IMR-90 (cell line): ENCODE data around the gene PPIL6. TPM values are rescaled to one million over a fixed set of nuclear protein-coding genes. Genes with fewer than 3 reads are reported as not detected.

Experiments used
- ATAC-seq: fragments of 200-7000 bp; cut with Tn5 transposase; 2 replicates; pipeline ENCODE4 v1.9.1; 2020; ENCODE audit warnings: low read depth, mild to moderate bottlenecking, moderate library complexity
- BruUV-seq: library from RNA; stranded (reverse); fragments of 400-500 nt; replicated peaks from 2 replicates; lab custom pipeline; 2021; lab: Mats Ljungman, UMichigan
- CTCF ChIA-PET: fragments of 300-600 bp; formaldehyde crosslinking; extraction: SDS; loops from one replicate; lab custom pipeline; 2021; ENCODE audit warnings: antibody characterized with exemption; lab: Yijun Ruan, JAX
- POLR2A ChIA-PET: fragments of 300-600 bp; sonication (Branson Sonifier 250); formaldehyde crosslinking; loops from one replicate; lab custom pipeline; 2022; ENCODE audit warnings: antibody characterized with exemption; ENCODE audit not compliant: unreplicated experiment; lab: Charles Lee
- DNase-seq: peaks from one replicate; pipeline ENCODE4 v3.0.0; 2013
- H2AFZ ChIP-seq: replicated peaks from 2 replicates; pipeline ENCODE3; 2013; ENCODE audit warnings: low read length, mild to moderate bottlenecking; ENCODE audit not compliant: poor library complexity
- H2AK5ac ChIP-seq: 2 replicates; pipeline ENCODE4 v1.6.1; 2013; ENCODE audit warnings: low read depth, low read length, inconsistent platforms
- H2AK9ac ChIP-seq: replicated peaks from 2 replicates; pipeline ENCODE3; 2013; ENCODE audit warnings: mild to moderate bottlenecking, low read depth, low read length, moderate library complexity; ENCODE audit not compliant: poor library complexity
- H2BK120ac ChIP-seq: 2 replicates; pipeline ENCODE4 v1.6.1; 2013; ENCODE audit warnings: low read depth, low read length, inconsistent platforms
- H2BK15ac ChIP-seq: 3 replicates; pipeline ENCODE4 v1.6.1; 2013; ENCODE audit warnings: low read depth, low read length, inconsistent platforms
- H2BK20ac ChIP-seq: 2 replicates; pipeline ENCODE4 v1.6.1; 2013; ENCODE audit warnings: low read depth, mild to moderate bottlenecking, inconsistent platforms, low read length, moderate library complexity
- H2BK5ac ChIP-seq: 2 replicates; pipeline ENCODE4 v1.6.1; 2013; ENCODE audit warnings: mild to moderate bottlenecking, low read depth, low read length, inconsistent platforms; ENCODE audit not compliant: poor library complexity, severe bottlenecking
- H3K14ac ChIP-seq: replicated peaks from 2 replicates; pipeline ENCODE4 v1.6.1; 2013; ENCODE audit warnings: low read depth, low read length, inconsistent platforms
- H3K18ac ChIP-seq: 2 replicates; pipeline ENCODE4 v1.6.1; 2013; ENCODE audit warnings: low read depth, low read length, control low read depth
- H3K23ac ChIP-seq: 2 replicates; pipeline ENCODE4 v1.6.1; 2013; ENCODE audit warnings: low read depth, low read length, inconsistent platforms
- H3K27ac ChIP-seq: 2 replicates; pipeline ENCODE4 v1.5.1; 2013; ENCODE audit warnings: mild to moderate bottlenecking, control low read depth, low read length; ENCODE audit not compliant: insufficient read depth
- H3K27me3 ChIP-seq: 2 replicates; pipeline ENCODE4 v1.6.1; 2013; ENCODE audit warnings: low read length; ENCODE audit not compliant: control insufficient read depth, insufficient read depth
- H3K36me3 ChIP-seq: 2 replicates; pipeline ENCODE4 v1.6.1; 2013; ENCODE audit warnings: low read length, mixed read lengths; ENCODE audit not compliant: control insufficient read depth, insufficient read depth
- H3K4ac ChIP-seq: 2 replicates; pipeline ENCODE4 v1.6.1; 2013; ENCODE audit warnings: low read depth, low read length, inconsistent platforms
- H3K4me1 ChIP-seq: 2 replicates; pipeline ENCODE4 v1.6.1; 2013; ENCODE audit warnings: low read length, mixed read lengths; ENCODE audit not compliant: control insufficient read depth, insufficient read depth
- H3K4me2 ChIP-seq: 2 replicates; pipeline ENCODE4 v1.6.1; 2013; ENCODE audit warnings: low read depth, mild to moderate bottlenecking, control low read depth, low read length, moderate library complexity
- H3K4me3 ChIP-seq: 2 replicates; pipeline ENCODE4 v1.5.1; 2013; ENCODE audit warnings: low read depth, mild to moderate bottlenecking, control low read depth, low read length, moderate library complexity; ENCODE audit not compliant: insufficient read depth
- H3K56ac ChIP-seq: 2 replicates; pipeline ENCODE4 v1.6.1; 2013; ENCODE audit warnings: low read length, inconsistent platforms; ENCODE audit not compliant: insufficient read depth; ENCODE audit errors: extremely low read depth
- H3K79me1 ChIP-seq, 2 experiments: 2 replicates each; pipeline ENCODE4 v1.6.1; 2013; ENCODE audit warnings: low read length in 2 of 2, inconsistent platforms in 1 of 2, low read depth in 1 of 2
- H3K9ac ChIP-seq: 2 replicates; pipeline ENCODE4 v1.6.1; 2013; ENCODE audit warnings: low read depth, low read length, control low read depth
- H3K9me1 ChIP-seq: 2 replicates; pipeline ENCODE4 v1.6.1; 2013; ENCODE audit warnings: low read length, inconsistent platforms; ENCODE audit not compliant: insufficient read depth
- H3K9me3 ChIP-seq: 2 replicates; pipeline ENCODE4 v1.6.1; 2013; ENCODE audit warnings: low read length; ENCODE audit not compliant: control insufficient read depth, insufficient read depth
- H4K20me1 ChIP-seq: 2 replicates; pipeline ENCODE4 v1.6.1; 2013; ENCODE audit warnings: low read length, inconsistent platforms; ENCODE audit not compliant: insufficient read depth
- H4K5ac ChIP-seq: 2 replicates; pipeline ENCODE4 v1.6.1; 2013; ENCODE audit warnings: mild to moderate bottlenecking, low read depth, low read length, control low read depth
- H4K8ac ChIP-seq, 2 experiments: 2 replicates each; pipeline ENCODE4 v1.6.1; 2013; ENCODE audit warnings: low read depth in 2 of 2, low read length in 2 of 2, control low read depth in 1 of 2, inconsistent platforms in 1 of 2
- H4K91ac ChIP-seq: 2 replicates; pipeline ENCODE4 v1.6.1; 2013; ENCODE audit warnings: low read depth, low read length, inconsistent platforms; ENCODE audit not compliant: insufficient read depth
- BHLHE40 ChIP-seq: fragments of 150-350 bp; IDR thresholded peaks from 2 replicates; pipeline ENCODE4 v1.6.1; 2016; ENCODE audit warnings: mild to moderate bottlenecking, low read depth, low read length
- CEBPB ChIP-seq: IDR thresholded peaks from 2 replicates; pipeline ENCODE4 v1.6.1; 2012; ENCODE audit warnings: low read depth, low read length, improper control_type of control experiment
- CHD1 ChIP-seq: IDR thresholded peaks from 2 replicates; pipeline ENCODE4 v1.6.1; 2012; ENCODE audit warnings: low read depth, low read length, improper control_type of control experiment
- ELK1 ChIP-seq: fragments of 150-350 bp; IDR thresholded peaks from 2 replicates; pipeline ENCODE4 v1.6.1; 2016; ENCODE audit warnings: low read depth, mild to moderate bottlenecking, low read length, moderate library complexity, borderline replicate concordance
- FOS ChIP-seq: fragments of 150-350 bp; IDR thresholded peaks from 2 replicates; pipeline ENCODE4 v1.6.1; 2016; ENCODE audit warnings: low read depth, low read length
- MAFK ChIP-seq: IDR thresholded peaks from 2 replicates; pipeline ENCODE4 v1.6.1; 2012; ENCODE audit warnings: low read depth, low read length, improper control_type of control experiment
- MAZ ChIP-seq: IDR thresholded peaks from 2 replicates; pipeline ENCODE4 v1.6.1; 2012; ENCODE audit warnings: low read depth, mild to moderate bottlenecking, low read length, improper control_type of control experiment, moderate library complexity, borderline replicate concordance
- MXI1 ChIP-seq: IDR thresholded peaks from 2 replicates; pipeline ENCODE4 v1.6.1; 2012; ENCODE audit warnings: low read depth, mild to moderate bottlenecking, low read length, moderate library complexity, borderline replicate concordance
- NFE2L2 ChIP-seq: fragments of 150-350 bp; IDR thresholded peaks from 2 replicates; pipeline ENCODE4 v1.6.1; 2016; ENCODE audit warnings: low read depth, mild to moderate bottlenecking, low read length
- POLR2A ChIP-seq: IDR thresholded peaks from 2 replicates; pipeline ENCODE4 v1.6.1; 2012; ENCODE audit warnings: mild to moderate bottlenecking, low read depth, low read length
- RAD21 ChIP-seq: IDR thresholded peaks from 2 replicates; pipeline ENCODE4 v1.6.1; 2012; ENCODE audit warnings: low read length, improper control_type of control experiment
- SMC3 ChIP-seq: fragments of 150-350 bp; IDR thresholded peaks from 2 replicates; pipeline ENCODE4 v1.6.1; 2016; ENCODE audit warnings: low read depth, mild to moderate bottlenecking, antibody characterized with exemption, low read length, moderate library complexity
- USF2 ChIP-seq: fragments of 150-350 bp; IDR thresholded peaks from 2 replicates; pipeline ENCODE4 v1.6.1; 2017; ENCODE audit warnings: mild to moderate bottlenecking, antibody characterized with exemption, low read length, low read depth
- WGBS, 2 experiments: methylation state at CpG; one replicate each; pipeline versions ENCODE4 v1.1.5 to v1.1.7; 2013; ENCODE audit warnings: missing lambda C conversion rate in 2 of 2; ENCODE audit not compliant: insufficient read length in 1 of 2; ENCODE audit errors: extremely low coverage in 2 of 2; 5-methylcytosine and 5-hydroxymethylcytosine counted together
- dilution Hi-C: fragments of 300-500 bp; cut with HindIII; formaldehyde crosslinking; loops from one replicate; pipeline ENCODE4 v1.14.3; 2018; ENCODE audit warnings: low sequenced_read_pairs; ENCODE audit not compliant: unreplicated experiment
- in situ Hi-C: fragments of 300-500 bp; cut with MboI; formaldehyde crosslinking; loops from 3 replicates; pipeline ENCODE4 v1.14.3; 2019; ENCODE audit warnings: low sequenced_read_pairs, inconsistent platforms, mixed read lengths
- intact Hi-C: fragments of 100-400 bp; cut with micrococcal nuclease; formaldehyde crosslinking; loops from 2 replicates; pipeline ENCODE4 v1.10.0; 2022
- polyA plus RNA-seq, 3 experiments: library from polyadenylated mRNA; depleted of rRNA; stranded (reverse); fragments of >200 nt; gene quantifications; 2 replicates each; pipeline ENCODE4 v1.2.3, GENCODE V29; 2012; ENCODE audit warnings: low replicate concordance in 1 of 3
- total RNA-seq: library from RNA; depleted of rRNA; stranded (reverse); fragments of >200 nt; gene quantifications from 2 replicates; pipeline ENCODE4 v1.2.3, GENCODE V29; 2012

Gene PPIL6
- total and polyA plus RNA-seq, 2 of the 4 experiments (the other 2 are of a cell fraction), result 0.15 to 0.18 TPM

- dilution Hi-C loops (no loop called here), intact Hi-C loops (no loop called here), in situ Hi-C loops (no loop called here)
- POLR2A ChIA-PET, result no interaction called here
- no peak overlapping the region for H3K4me3 ChIP-seq
- no peak overlapping the region for H3K9ac ChIP-seq
- no peak overlapping the region for H2BK5ac ChIP-seq
- ATAC-seq (no peak), DNase-seq (no peak)
- no peak overlapping the region for H2AK5ac ChIP-seq
- H3K4ac ChIP-seq, result no peak overlapping the region
- TF ChIP-seq ELK1 (no peak), MAZ (no peak), NFE2L2 (no peak), POLR2A (no peak), CEBPB (no peak), BHLHE40 (no peak), MXI1 (no peak), MAFK (no peak), SMC3 (no peak), FOS (no peak), CHD1 (no peak), USF2 (no peak), RAD21 (no peak)
- CTCF ChIA-PET, result no interaction called here
- H3K18ac ChIP-seq, result no peak overlapping the region
- H3K27ac ChIP-seq, result no peak overlapping the region
- peaks cover 3% of the 10 kb centered on the region for H3K36me3 ChIP-seq
- WGBS, 2 experiments, result no CpG with 5 or more reads among the region's 1 CpG
- no peaks in the 10 kb centered on the region for H4K20me1 ChIP-seq
- H2BK15ac ChIP-seq, result no peak overlapping the region
- no peaks in the 10 kb centered on the region; the same call in 1 of the 2 replicates for H3K27me3 ChIP-seq
- H2BK20ac ChIP-seq, result no peak overlapping the region
- H3K4me2 ChIP-seq, result no peak overlapping the region
- H4K91ac ChIP-seq, result no peak overlapping the region
- no peak overlapping the region for H3K23ac ChIP-seq
- H4K5ac ChIP-seq, result no peak overlapping the region
- BruUV-seq, result no TSS peak
- no peak overlapping the region for H2BK120ac ChIP-seq
- no peaks in the 10 kb centered on the region for H3K9me3 ChIP-seq
- H2AK9ac ChIP-seq, result no peak overlapping the region
- peaks cover 12 to 17% of the 10 kb centered on the region in 2 experiments for H3K79me1 ChIP-seq
- H3K9me1 ChIP-seq, result no peaks in the 10 kb centered on the region
- no peak overlapping the region for H4K8ac ChIP-seq
- no peak overlapping the region for H2AFZ ChIP-seq
- no peak overlapping the region for H3K14ac ChIP-seq
- H3K56ac ChIP-seq, result no peak overlapping the region
- no peaks in the 10 kb centered on the region for H3K4me1 ChIP-seq
Measured at GRCh38 chr6:109486068-109486467, 45.6 kb upstream of the PPIL6 start.
